GM18873 (cell line): ENCODE measurements around the gene CAPRIN1.

Experiments used
- ATAC-seq: cut with Tn5 transposase; IDR thresholded peaks from one replicate; pipeline ENCODE4 v1.9.1; 2021; ENCODE audit warnings: mild to moderate bottlenecking, moderate library complexity, moderate number of reproducible peaks; ENCODE audit not compliant: unreplicated experiment, low FRiP score

CAPRIN1 gene

GRCh38 chr11:34134765-34135164 lies 83.2 kb downstream of the CAPRIN1 start:
- no peak for ATAC-seq

GRCh38 chr11:34135439-34135838 lies 83.9 kb downstream of the CAPRIN1 start:
- ATAC-seq: no peak

GRCh38 chr11:34136420-34136819 lies 84.9 kb downstream of the CAPRIN1 start:
- ATAC-seq: no peak

GRCh38 chr11:34139346-34139745 lies 87.8 kb downstream of the CAPRIN1 start:
- no peak for ATAC-seq

- no peak for ATAC-seq
Measured at GRCh38 chr11:34140149-34140548, 88.6 kb downstream of the CAPRIN1 start.

GRCh38 chr11:34143048-34143447 lies 91.5 kb downstream of the CAPRIN1 start:
- no peak for ATAC-seq

- no peak for ATAC-seq
Measured at GRCh38 chr11:34145073-34145472, 93.5 kb downstream of the CAPRIN1 start.

- ATAC-seq: no peak
Measured at GRCh38 chr11:34145847-34146381, 94.4 kb downstream of the CAPRIN1 start.

- no peak for ATAC-seq
Measured at GRCh38 chr11:34146411-34146810, 94.9 kb downstream of the CAPRIN1 start.

GRCh38 chr11:34146866-34147265 lies 95.3 kb downstream of the CAPRIN1 start:
- ATAC-seq: no peak

- no peak for ATAC-seq
Measured at GRCh38 chr11:34147581-34147980, 96.0 kb downstream of the CAPRIN1 start.

GRCh38 chr11:34148504-34149165 lies 97.1 kb downstream of the CAPRIN1 start:
- ATAC-seq: no peak

GRCh38 chr11:34149274-34149673 lies 97.7 kb downstream of the CAPRIN1 start:
- no peak for ATAC-seq

GRCh38 chr11:34149786-34150185 lies 98.3 kb downstream of the CAPRIN1 start:
- ATAC-seq: no peak

- no peak for ATAC-seq
Measured at GRCh38 chr11:34150494-34151151, 99.1 kb downstream of the CAPRIN1 start.
